Neuronal stem cell (in vitro differentiated cells): ENCODE data around the gene ELMOD3.

Experiments
- DNase-seq: peaks from one replicate; pipeline ENCODE4 v3.0.0-alpha.2; 2013; ENCODE audit warnings: low spot score
- H2AFZ ChIP-seq: one replicate; pipeline ENCODE4 v1.6.1; 2013; ENCODE audit warnings: mild to moderate bottlenecking, low read length, inconsistent platforms
- H2AK5ac ChIP-seq: 2 replicates; pipeline ENCODE4 v1.6.1; 2013; ENCODE audit warnings: low read depth, mild to moderate bottlenecking, inconsistent platforms, low read length, moderate library complexity, mixed read lengths
- H2BK120ac ChIP-seq: 2 replicates; pipeline ENCODE4 v1.6.1; 2013; ENCODE audit warnings: low read depth, mild to moderate bottlenecking, inconsistent platforms, low read length, moderate library complexity, mixed read lengths
- H2BK12ac ChIP-seq: one replicate; pipeline ENCODE4 v1.6.1; 2013; ENCODE audit warnings: low read length, inconsistent platforms
- H2BK15ac ChIP-seq: 2 replicates; pipeline ENCODE4 v1.6.1; 2013; ENCODE audit warnings: mild to moderate bottlenecking, low read length, inconsistent platforms, mixed read lengths
- H2BK5ac ChIP-seq: one replicate; pipeline ENCODE4 v1.6.1; 2013; ENCODE audit warnings: inconsistent platforms, mild to moderate bottlenecking, low read length, moderate library complexity
- H3K14ac ChIP-seq: one replicate; pipeline ENCODE4 v1.6.1; 2013; ENCODE audit warnings: low read length, inconsistent platforms
- H3K18ac ChIP-seq: 2 replicates; pipeline ENCODE4 v1.6.1; 2013; ENCODE audit warnings: low read length, inconsistent platforms
- H3K23ac ChIP-seq: 2 replicates; pipeline ENCODE4 v1.6.1; 2013; ENCODE audit warnings: low read depth, mild to moderate bottlenecking, mixed read lengths, low read length, inconsistent platforms; ENCODE audit not compliant: poor library complexity
- H3K27ac ChIP-seq: replicated peaks from 3 replicates; pipeline ENCODE4 v1.5.1; 2013; ENCODE audit warnings: low read length, inconsistent platforms
- H3K27me3 ChIP-seq, 3 experiments: 2 replicates each; pipeline ENCODE4 v1.6.1; 2013; ENCODE audit warnings: low read length in 3 of 3, mild to moderate bottlenecking in 2 of 3, inconsistent platforms in 1 of 3, low read depth in 1 of 3, mixed read lengths in 1 of 3, moderate library complexity in 1 of 3; ENCODE audit not compliant: control insufficient read depth in 3 of 3, insufficient read depth in 3 of 3
- H3K36me3 ChIP-seq, 2 donors: replicated peaks in 1 of 2; 2 replicates each; pipeline ENCODE4 v1.6.1; 2013; ENCODE audit warnings: low read length in 2 of 2; ENCODE audit not compliant: control insufficient read depth in 2 of 2, insufficient read depth in 2 of 2
- H3K4ac ChIP-seq: 2 replicates; pipeline ENCODE4 v1.6.1; 2013; ENCODE audit warnings: inconsistent platforms, mild to moderate bottlenecking, low read length, moderate library complexity
- H3K4me1 ChIP-seq, 2 donors: 1 replicate in 1 of 2; 2 replicates in 1 of 2; pipeline ENCODE4 v1.6.1; 2013; ENCODE audit warnings: low read length in 2 of 2, low read depth in 1 of 2; ENCODE audit not compliant: control insufficient read depth in 2 of 2, insufficient read depth in 1 of 2
- H3K4me2 ChIP-seq: one replicate; pipeline ENCODE4 v1.6.1; 2013; ENCODE audit warnings: mild to moderate bottlenecking, low read length, inconsistent platforms; ENCODE audit not compliant: insufficient read depth, poor library complexity, severe bottlenecking
- H3K4me3 ChIP-seq, 2 donors: 2 replicates each; pipeline ENCODE4 v1.5.1; 2013; ENCODE audit warnings: low read length in 2 of 2, mild to moderate bottlenecking in 2 of 2, inconsistent platforms in 1 of 2, moderate library complexity in 1 of 2
- H3K79me1 ChIP-seq: one replicate; pipeline ENCODE4 v1.6.1; 2013; ENCODE audit warnings: low read depth, mild to moderate bottlenecking, inconsistent platforms, low read length, moderate library complexity
- H3K9ac ChIP-seq: one replicate; pipeline ENCODE4 v1.6.1; 2013; ENCODE audit warnings: mild to moderate bottlenecking, low read depth, low read length, inconsistent platforms; ENCODE audit not compliant: poor library complexity
- H3K9me3 ChIP-seq, 2 donors: replicated peaks in 1 of 2; 2 replicates each; pipeline versions ENCODE3 to v1.6.1; 2013; ENCODE audit warnings: low read length in 2 of 2, mild to moderate bottlenecking in 2 of 2, inconsistent platforms in 1 of 2, low read depth in 1 of 2, mixed read lengths in 1 of 2, moderate library complexity in 1 of 2; ENCODE audit not compliant: control insufficient read depth in 2 of 2, insufficient read depth in 1 of 2
- H4K8ac ChIP-seq: one replicate; pipeline ENCODE4 v1.6.1; 2013; ENCODE audit warnings: low read depth, mild to moderate bottlenecking, inconsistent platforms, low read length, moderate library complexity
- H4K91ac ChIP-seq: one replicate; pipeline ENCODE4 v1.6.1; 2013; ENCODE audit warnings: low read length, low read depth, mild to moderate bottlenecking, inconsistent platforms; ENCODE audit not compliant: poor library complexity
- WGBS, 2 donors: extraction: QIAGEN DNeasy Blood & Tissue Kit; methylation state at CpG; one replicate each; pipeline ENCODE4 v1.1.7; 2013; ENCODE audit warnings: missing lambda C conversion rate in 2 of 2, mixed read lengths in 1 of 2; ENCODE audit not compliant: insufficient read length in 2 of 2, insufficient replicate concordance in 1 of 2; ENCODE audit errors: extremely low coverage in 2 of 2; 5-methylcytosine and 5-hydroxymethylcytosine counted together

The ELMOD3 gene

GRCh38 chr2:85401464-85401805 is 46.9 kb downstream of the ELMOD3 start:
- WGBS, 2 donors, result no CpG with 5 or more reads among the region's 7 CpGs
- Histone ChIP-seq H2BK5ac (peak overlapping the region; percentile 24), H2AFZ (no peak overlapping the region), H4K8ac (no peak overlapping the region), H2BK15ac (no peak overlapping the region), H3K27me3 (peaks cover 0 to 2% (median 0%) of the 10 kb centered on the region in 3 experiments), H3K4me3 (no peak overlapping the region), H2BK120ac (no peak overlapping the region), H3K23ac (no peak overlapping the region), H3K4ac (peak overlapping the region; percentile 37), H4K91ac (no peak overlapping the region), H3K36me3 (no peaks in the 10 kb centered on the region), H3K27ac (no peak overlapping the region), H3K14ac (no peak overlapping the region), H3K9ac (no peak overlapping the region), H2BK12ac (no peak overlapping the region), H3K4me1 (peaks cover 0 to 4% of the 10 kb centered on the region in 2 donors), H3K79me1 (peaks cover 2% of the 10 kb centered on the region), H2AK5ac (no peak overlapping the region), H3K4me2 (no peak overlapping the region), H3K18ac (no peak overlapping the region), H3K9me3 (no peaks in the 10 kb centered on the region)
- no peak for DNase-seq

- no peak overlapping the region for H2BK120ac ChIP-seq
- H3K9ac ChIP-seq, result no peak overlapping the region
- H3K23ac ChIP-seq, result no peak overlapping the region
- H2BK5ac ChIP-seq, result no peak overlapping the region
- no peaks in the 10 kb centered on the region for H3K36me3 ChIP-seq
- peaks cover 0 to 2% (median 0%) of the 10 kb centered on the region in 3 experiments for H3K27me3 ChIP-seq
- peaks cover 0 to 4% of the 10 kb centered on the region in 2 donors for H3K4me1 ChIP-seq
- H3K14ac ChIP-seq, result no peak overlapping the region
- no peak overlapping the region for H3K4ac ChIP-seq
- DNase-seq, result no peak
- peaks cover 2% of the 10 kb centered on the region for H3K79me1 ChIP-seq
- no peaks in the 10 kb centered on the region for H3K9me3 ChIP-seq
- H4K8ac ChIP-seq, result no peak overlapping the region
- no peak overlapping the region for H2AK5ac ChIP-seq
- no peak overlapping the region for H3K27ac ChIP-seq
- no peak overlapping the region for H4K91ac ChIP-seq
- H3K18ac ChIP-seq, result no peak overlapping the region
- H3K4me3 ChIP-seq, result no peak overlapping the region
- peak overlapping the region; percentile 35 for H2AFZ ChIP-seq
- no CpG with 5 or more reads among the region's 8 CpGs for WGBS, 2 donors
- H2BK15ac ChIP-seq, result no peak overlapping the region
- H2BK12ac ChIP-seq, result no peak overlapping the region
- no peak overlapping the region for H3K4me2 ChIP-seq
Measured at GRCh38 chr2:85401844-85402243, 47.3 kb downstream of the ELMOD3 start.

DNA sequence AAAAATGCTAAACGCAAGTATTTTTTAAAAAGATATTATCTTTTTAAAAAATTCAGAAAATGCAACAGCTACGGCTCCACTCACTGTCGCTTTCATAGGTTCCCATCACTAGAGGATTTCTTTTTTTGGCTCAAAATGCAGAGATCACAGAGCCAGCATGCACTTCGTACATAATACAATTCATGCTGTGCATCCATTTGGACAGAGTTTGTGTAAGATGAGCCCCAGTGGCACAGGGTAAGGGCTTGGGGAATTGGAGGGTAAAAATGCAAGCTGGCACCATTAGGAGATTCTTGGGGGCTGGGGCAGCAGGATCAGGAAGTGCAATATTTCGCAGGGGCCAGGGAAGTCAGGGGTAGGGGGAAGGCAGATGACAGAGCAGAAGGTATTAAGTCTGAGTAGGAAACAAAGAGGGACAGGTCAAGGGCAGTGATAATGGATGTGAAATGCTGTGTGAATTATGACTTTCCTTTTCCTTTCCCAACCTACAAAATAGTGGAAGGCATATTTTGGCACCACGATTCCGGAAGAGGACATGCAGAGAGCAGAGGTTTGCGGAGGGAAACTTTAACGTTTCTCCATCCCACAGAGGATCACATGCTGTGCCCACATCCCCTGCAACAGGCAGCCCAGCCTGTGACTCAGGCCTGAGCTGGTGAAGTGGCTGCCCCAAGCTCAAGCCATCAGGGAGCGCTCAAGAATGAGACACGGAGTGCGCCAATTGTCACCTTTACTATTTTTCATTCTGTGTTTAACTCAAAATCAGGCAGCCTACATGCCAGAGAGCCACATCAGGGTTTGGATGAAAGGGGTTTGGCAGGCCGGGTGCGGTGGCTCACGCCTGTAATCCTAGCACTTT is 50.9 kb downstream of the ELMOD3 start:
- H2BK120ac ChIP-seq, result no peak overlapping the region
- no peak overlapping the region for H2BK12ac ChIP-seq
- H3K4ac ChIP-seq, result no peak overlapping the region
- H4K8ac ChIP-seq, result no peak overlapping the region
- H2AFZ ChIP-seq, result peak overlapping the region; percentile 69
- no peak for DNase-seq
- H3K79me1 ChIP-seq, result no peaks in the 10 kb centered on the region
- H3K36me3 ChIP-seq, result no peaks in the 10 kb centered on the region
- no peak overlapping the region for H3K18ac ChIP-seq
- H3K27me3 ChIP-seq, result peaks cover 0 to 2% (median 0%) of the 10 kb centered on the region in 3 experiments
- no peak overlapping the region for H2BK15ac ChIP-seq
- H2AK5ac ChIP-seq, result no peak overlapping the region
- no CpG with 5 or more reads among the region's 15 CpGs for WGBS, 2 donors
- no peak overlapping the region for H3K14ac ChIP-seq
- H3K4me1 ChIP-seq, result peaks cover 0 to 4% of the 10 kb centered on the region in 2 donors
- H3K9me3 ChIP-seq, result peaks cover 0 to 2% of the 10 kb centered on the region in 2 donors
- no peak overlapping the region for H3K27ac ChIP-seq
- H4K91ac ChIP-seq, result no peak overlapping the region
- H2BK5ac ChIP-seq, result no peak overlapping the region
- no peak overlapping the region for H3K9ac ChIP-seq
- H3K4me3 ChIP-seq, result no peak overlapping the region
- H3K23ac ChIP-seq, result no peak overlapping the region
- no peak overlapping the region for H3K4me2 ChIP-seq

- no peak within 1 kb of the TSS for H3K27ac ChIP-seq
- no peaks in the 10 kb centered on the region for H3K36me3 ChIP-seq
- no peak within 1 kb of the TSS for H2BK5ac ChIP-seq
- no peak within 1 kb of the TSS for H2AFZ ChIP-seq
- peak within 1 kb of the TSS in 1 of 2 donors; percentile 54 for H3K4me3 ChIP-seq
- H3K14ac ChIP-seq, result peak within 1 kb of the TSS; percentile 64
- peaks cover 0 to 25% (median 11%) of the 10 kb centered on the region in 3 experiments for H3K27me3 ChIP-seq
- H3K9ac ChIP-seq, result no peak within 1 kb of the TSS
- H3K18ac ChIP-seq, result peak within 1 kb of the TSS; percentile 27
- no peak within 1 kb of the TSS for H2BK120ac ChIP-seq
- H3K4me2 ChIP-seq, result no peak within 1 kb of the TSS
- H3K23ac ChIP-seq, result no peak within 1 kb of the TSS
- H3K9me3 ChIP-seq, result peaks cover 0 to 2% of the 10 kb centered on the region in 2 donors
- H4K91ac ChIP-seq, result no peak within 1 kb of the TSS
- no peak within 1 kb of the TSS for H2BK15ac ChIP-seq
- no CpG with 5 or more reads among the region's 12 CpGs for WGBS, 2 donors
- no peak within 1 kb of the TSS for H3K4ac ChIP-seq
- no peaks in the 10 kb centered on the region for H3K79me1 ChIP-seq
- no peak for DNase-seq
- no peak within 1 kb of the TSS for H2AK5ac ChIP-seq
- H2BK12ac ChIP-seq, result no peak within 1 kb of the TSS
- H3K4me1 ChIP-seq, result peaks cover 2 to 4% of the 10 kb centered on the region in 2 donors
- no peak within 1 kb of the TSS for H4K8ac ChIP-seq
Measured at GRCh38 chr2:85409845-85410583, 55.4 kb downstream of the ELMOD3 start, which contains the start of gene CAPG. Gene CAPG (minus strand): TSS chr2:85410366. CDS start chr2:85402145, 8,221 bp downstream.
